Kidney glomerular epithelial cell (primary cell): Measurements from ENCODE around the gene SLC6A19.
"Not testable (repeated sequence)": the region's sequence is repeated elsewhere in the genome, so short reads cannot be mapped to it uniquely, and the experiment has no call there.

ENCODE experiments used
- DNase-seq: peaks from one replicate; lab custom pipeline; 2025; lab: John Stamatoyannopoulos, UW

SLC6A19 gene

GRCh38 chr5:1201327-1202025, at the start of gene SLC6A19:
SLC6A19 (plus strand) TSS chr5:1201595; CDS start chr5:1201651, 56 bp downstream.
- DNase-seq: no peak

- DNase-seq: no peak
Observed at GRCh38 chr5:1152156-1152555, 49.2 kb upstream of the SLC6A19 start.

- DNase-seq: no peak
Observed at GRCh38 chr5:1152771-1153282, 48.6 kb upstream of the SLC6A19 start.

- no peak for DNase-seq
Observed at GRCh38 chr5:1153428-1153827, 48.0 kb upstream of the SLC6A19 start.

GRCh38 chr5:1155191-1156032, 46.0 kb upstream of the SLC6A19 start:
- DNase-seq: no peak

GRCh38 chr5:1156033-1156753, 45.2 kb upstream of the SLC6A19 start:
- DNase-seq: no peak

- DNase-seq: no peak
Observed at GRCh38 chr5:1156754-1157460, 44.5 kb upstream of the SLC6A19 start.

- DNase-seq: not testable (repeated sequence)
Observed at GRCh38 chr5:1157461-1157986, 43.9 kb upstream of the SLC6A19 start.

- DNase-seq: no peak
Observed at GRCh38 chr5:1158647-1159340, 42.6 kb upstream of the SLC6A19 start.

GRCh38 chr5:1159341-1159675, 42.1 kb upstream of the SLC6A19 start:
- DNase-seq: no peak

GRCh38 chr5:1159774-1160406, 41.5 kb upstream of the SLC6A19 start:
- DNase-seq: no peak

- no peak for DNase-seq
Observed at GRCh38 chr5:1161108-1161832, 40.1 kb upstream of the SLC6A19 start.

GRCh38 chr5:1161833-1162229, 39.6 kb upstream of the SLC6A19 start:
- DNase-seq: no peak

- no peak for DNase-seq
Observed at GRCh38 chr5:1162276-1162675, 39.1 kb upstream of the SLC6A19 start.

GRCh38 chr5:1162751-1163150, 38.6 kb upstream of the SLC6A19 start:
- no peak for DNase-seq

- DNase-seq: no peak
Observed at GRCh38 chr5:1163366-1163765, 38.0 kb upstream of the SLC6A19 start.

GRCh38 chr5:1163879-1164278, 37.5 kb upstream of the SLC6A19 start:
- DNase-seq: no peak

- no peak for DNase-seq
Observed at GRCh38 chr5:1164696-1165630, 36.4 kb upstream of the SLC6A19 start.

- DNase-seq: no peak
Observed at GRCh38 chr5:1165864-1166263, 35.5 kb upstream of the SLC6A19 start.
